Measurements from ENCODE around the gene CITED4.
A peak's percentile ranks its signal among the peaks of the same experiment; 100 is the strongest.
"Not testable (repeated sequence)": the region's sequence is repeated elsewhere in the genome, so short reads cannot be mapped to it uniquely, and the experiment has no call there.

CITED4 gene, protein sequence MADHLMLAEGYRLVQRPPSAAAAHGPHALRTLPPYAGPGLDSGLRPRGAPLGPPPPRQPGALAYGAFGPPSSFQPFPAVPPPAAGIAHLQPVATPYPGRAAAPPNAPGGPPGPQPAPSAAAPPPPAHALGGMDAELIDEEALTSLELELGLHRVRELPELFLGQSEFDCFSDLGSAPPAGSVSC

DNA sequence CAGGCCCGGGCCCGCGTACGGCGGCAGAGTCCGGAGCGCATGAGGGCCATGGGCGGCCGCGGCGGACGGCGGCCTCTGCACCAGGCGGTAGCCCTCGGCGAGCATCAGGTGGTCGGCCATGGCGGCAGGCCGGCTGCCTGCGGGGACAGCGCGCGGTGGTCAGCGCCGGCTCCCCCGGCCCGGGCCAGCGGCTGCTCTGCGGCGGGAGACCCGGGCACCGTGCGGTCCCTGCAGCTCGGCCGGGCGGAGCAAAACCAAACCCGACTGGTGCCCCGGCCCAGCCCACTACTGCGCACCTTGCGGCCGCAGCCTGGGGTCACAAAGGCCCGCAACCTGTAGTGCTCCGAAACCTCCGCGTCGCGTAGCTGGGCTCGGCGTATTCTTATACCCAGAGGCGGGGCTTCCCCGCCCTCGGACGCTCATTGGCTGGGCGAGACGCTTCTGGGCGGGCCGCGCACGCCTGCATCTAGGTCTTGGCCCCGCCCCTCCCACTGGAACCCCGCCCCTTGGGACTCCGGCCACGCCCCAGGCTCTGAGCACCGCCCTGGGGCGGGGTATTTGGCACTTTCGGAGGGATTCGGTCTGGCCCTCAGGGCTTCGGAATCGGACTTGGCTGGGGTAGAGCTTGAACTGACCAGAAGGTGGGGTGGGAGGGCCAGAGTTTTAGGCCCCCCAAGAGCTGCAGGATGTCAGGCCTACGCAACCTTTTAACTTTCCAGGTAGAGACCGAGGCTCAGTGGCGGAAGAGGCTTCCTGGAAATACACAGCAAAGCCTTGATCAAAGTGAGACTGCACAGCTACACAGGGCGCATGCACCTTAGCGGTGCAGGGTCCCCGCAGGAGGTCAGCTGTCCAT is at the start of gene CITED4:
CITED4 (minus strand) TSS at position 356 of the 856 bp plus-strand sequence; CDS start at position 120, 236 bp downstream.
- DNase-seq (ENCODE audit: low read depth in 2 of 2) = peak; percentile 92

DNA sequence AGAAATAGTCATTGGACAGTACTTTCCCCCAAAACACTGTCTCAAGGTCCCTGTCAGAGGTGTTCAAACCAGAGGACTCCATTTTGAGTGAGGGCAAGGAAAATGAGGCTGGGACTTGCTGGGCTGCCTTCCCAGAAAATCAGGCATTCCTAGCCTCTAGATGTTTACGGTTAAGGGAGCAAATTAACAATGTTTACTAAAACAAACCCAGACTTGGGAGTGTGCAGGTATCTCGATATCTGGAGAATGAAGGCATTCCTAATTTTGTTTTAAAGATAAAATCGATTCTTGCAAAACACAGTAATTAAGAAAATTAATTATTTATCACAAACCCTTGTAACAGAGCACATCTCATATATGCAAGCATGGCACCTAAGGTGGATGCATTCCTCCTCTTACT is 48.9 kb upstream of the CITED4 start:
- no peak for DNase-seq (ENCODE audit: low read depth in 2 of 2)

DNA sequence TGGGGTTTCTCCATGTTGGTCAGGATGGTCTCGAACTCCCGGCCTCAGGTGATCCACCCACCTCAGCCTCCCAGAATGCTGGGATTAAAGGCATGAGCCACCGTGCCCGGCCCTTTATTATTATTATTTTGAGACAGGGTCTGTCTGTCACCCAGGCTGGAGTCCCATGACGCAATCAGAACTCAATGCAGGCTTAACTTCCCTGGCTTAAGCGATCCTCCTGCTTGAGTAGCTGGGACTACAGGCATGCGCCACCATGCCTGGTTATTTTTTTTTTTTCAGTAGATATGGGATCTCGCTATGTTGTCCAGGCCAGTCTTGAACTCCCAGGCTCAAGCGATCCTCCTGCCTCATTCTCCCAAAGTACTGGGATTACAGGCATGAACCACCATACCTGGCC is 47.1 kb upstream of the CITED4 start:
- DNase-seq (ENCODE audit: low read depth in 2 of 2) = no peak

DNA sequence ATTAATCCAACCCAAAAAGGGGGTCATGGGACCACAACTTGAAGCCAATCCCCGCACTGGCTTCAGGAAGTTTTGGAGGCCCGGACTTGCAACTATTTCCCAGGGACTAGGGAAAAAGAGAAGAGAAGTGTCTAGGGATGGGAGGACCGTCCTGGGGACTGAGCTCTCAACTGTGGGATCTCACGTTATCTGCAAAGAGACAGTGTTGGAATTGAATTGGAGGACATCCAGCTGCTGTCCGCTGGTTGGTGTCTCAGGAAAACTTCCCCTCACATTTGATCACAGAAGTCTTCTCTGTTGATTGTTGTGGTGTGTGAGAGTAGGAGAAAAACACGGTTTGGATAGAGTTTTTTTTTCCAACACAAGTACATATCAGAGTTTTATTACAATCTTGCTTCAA is 46.2 kb upstream of the CITED4 start:
- DNase-seq (ENCODE audit: low read depth in 2 of 2) = no peak

DNA sequence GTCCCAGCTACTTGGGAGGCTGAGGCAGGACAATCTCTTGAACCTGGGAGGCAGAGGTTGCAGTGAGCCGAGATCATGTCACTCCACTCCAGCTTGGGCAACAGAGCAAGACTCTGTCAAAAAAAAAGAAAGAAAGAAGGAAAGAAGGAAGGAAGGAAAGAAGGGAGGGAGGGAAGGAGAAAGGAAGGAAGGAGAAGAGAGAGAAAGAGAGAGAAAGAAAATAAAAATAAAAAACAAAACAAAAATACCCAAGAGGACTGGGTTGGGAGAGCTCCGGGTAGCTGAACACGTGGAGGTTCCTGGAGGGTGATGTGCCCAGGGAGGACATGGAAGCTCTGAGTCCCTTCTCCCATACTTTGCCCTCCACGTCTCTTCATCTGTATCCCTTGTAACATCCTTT is 45.7 kb upstream of the CITED4 start:
- DNase-seq (ENCODE audit: low read depth in 2 of 2) = no peak

DNA sequence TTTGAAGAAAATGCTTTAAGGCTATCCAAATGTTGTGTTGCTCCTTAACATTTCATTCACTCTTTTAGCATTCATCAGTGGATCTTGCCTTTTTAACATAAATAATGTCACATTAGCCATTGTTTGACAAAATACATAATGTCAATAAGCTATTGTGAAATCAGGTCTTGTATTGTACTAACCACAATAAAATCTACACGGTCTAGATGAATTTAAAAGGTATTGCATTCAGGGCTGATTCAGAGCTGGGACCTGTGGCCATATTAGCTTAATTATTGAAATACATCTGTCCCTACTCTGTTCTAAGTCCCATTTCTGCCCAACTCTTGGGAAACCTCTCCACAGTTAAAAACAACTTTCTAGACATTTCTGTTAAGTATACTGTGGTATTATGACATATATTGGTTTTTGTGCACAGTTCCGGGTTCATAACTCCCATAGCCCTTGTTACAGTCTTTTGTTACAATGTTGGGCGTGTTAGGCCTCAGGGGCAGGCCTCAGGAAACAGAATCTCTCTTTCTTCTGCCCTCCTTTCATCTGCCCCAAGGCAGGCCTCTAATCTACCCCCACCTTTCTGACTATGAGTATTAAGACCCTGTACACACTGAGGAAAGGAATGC is 44.7 kb upstream of the CITED4 start:
- no peak for DNase-seq (ENCODE audit: low read depth in 2 of 2)

DNA sequence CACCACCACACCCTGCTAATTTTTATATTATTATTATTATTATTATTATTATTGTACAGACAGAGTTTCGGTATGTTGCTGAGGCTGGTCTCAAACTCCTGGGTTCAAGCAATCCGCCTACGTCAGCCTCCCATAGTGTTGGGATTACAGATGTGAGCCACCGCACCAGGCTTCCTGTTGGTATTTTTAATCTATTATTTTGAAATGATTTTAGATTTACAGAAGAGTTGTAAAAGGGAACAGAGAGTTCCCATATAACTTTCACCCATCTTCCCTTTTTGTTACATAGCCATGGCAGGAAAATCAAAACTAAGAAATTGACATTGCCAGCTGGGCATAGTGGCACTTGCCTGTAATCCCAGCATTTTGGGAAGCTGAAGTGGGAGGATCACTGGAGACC is 42.9 kb upstream of the CITED4 start:
- DNase-seq (ENCODE audit: low read depth in 2 of 2) = no peak

DNA sequence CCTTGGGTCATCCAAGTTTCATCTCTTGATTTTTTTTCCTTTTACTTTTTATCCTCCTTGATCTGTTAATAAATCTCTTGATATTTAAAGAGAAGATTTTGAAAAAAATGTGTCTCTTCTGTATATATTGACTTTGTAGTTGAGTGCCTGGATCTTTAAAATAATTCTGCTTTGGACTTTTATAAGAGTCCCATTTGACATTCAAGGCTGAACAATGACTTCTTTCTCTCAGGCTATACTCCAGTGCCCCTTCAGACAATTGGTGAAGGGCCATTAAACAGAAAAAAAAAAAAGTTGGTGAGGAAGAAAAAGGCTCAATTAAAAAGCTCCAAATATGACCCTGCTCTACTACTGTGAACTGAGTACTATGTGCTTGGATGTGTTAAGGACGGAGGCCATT is 40.9 kb upstream of the CITED4 start:
- no peak for DNase-seq (ENCODE audit: low read depth in 2 of 2)

DNA sequence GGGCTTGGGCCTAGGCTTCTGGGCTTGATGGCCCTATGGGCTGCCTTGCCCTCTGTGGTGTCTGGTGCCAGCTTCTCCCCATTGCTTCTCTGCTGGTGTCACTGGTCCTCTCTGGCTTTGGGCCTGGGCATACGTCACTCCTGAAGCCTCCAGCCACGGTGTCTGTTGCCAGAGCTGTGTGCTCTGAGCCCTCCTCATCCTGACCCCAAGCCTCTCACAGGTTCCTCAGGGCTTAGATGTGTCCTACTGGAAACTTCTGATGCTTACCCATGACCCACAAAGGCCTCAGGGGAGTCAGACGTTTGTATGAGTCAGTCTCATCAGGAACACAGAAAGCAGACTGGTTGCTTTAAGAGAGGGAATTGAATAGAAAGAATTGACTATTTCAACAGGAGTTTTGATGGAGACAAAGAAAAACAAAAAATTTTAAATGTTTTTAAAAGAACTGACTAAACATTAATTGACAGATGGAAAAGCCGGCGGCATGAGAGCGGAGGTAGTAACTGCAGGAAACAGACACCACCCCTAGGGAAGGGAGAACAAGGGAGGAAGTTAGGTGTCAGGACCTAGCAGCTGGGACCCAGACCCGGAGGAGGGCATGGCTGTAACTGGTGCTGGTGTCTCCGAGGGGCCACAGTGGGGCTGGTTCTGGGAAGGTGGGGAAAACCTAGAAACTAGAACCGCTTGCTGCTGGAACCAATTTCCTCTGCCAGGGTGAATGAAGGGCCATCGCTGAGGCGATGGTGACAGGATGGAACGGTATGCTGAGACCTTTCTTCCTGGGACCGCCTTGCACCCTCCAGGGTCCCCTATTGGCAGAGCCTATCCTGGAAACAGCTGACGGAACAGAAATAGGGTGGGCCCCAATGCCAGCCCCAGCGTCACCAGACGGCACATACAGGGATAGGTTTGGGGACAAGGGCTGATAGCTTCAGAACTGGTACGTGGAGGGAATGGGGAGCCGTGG is 40.0 kb upstream of the CITED4 start:
- DNase-seq (ENCODE audit: low read depth in 2 of 2) = no peak

DNA sequence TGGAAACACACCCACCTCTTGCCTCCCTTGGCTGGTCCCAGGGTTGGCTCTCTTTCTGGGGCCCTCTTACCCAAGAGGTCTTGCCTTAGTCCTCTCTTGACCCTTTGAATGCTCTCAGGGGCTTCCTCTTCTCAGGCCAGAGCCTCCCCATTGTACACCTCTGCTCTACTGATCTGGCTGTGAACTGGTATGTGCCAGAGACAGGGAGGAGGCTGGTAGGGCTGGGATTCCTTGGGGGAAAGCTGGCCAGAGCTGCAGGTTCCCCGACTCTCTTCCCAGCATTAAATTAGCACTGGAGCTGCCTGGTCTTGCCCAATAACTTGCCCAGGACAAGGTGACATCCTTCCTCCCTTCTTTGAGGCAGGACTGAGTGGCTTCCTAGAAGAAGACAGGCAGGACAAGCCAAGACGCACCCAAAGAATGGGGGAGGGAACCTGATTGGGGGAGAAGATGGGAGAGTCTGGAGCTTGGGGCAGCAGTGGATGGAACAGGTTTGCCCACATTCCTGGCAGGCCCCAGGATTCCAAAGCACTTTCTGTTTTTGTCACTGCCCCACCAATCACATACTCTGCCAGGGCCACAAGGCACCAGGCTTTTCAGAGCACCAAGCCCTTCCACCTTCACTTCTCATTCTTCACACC is 37.2 kb upstream of the CITED4 start:
- DNase-seq (ENCODE audit: low read depth in 2 of 2) = no peak

DNA sequence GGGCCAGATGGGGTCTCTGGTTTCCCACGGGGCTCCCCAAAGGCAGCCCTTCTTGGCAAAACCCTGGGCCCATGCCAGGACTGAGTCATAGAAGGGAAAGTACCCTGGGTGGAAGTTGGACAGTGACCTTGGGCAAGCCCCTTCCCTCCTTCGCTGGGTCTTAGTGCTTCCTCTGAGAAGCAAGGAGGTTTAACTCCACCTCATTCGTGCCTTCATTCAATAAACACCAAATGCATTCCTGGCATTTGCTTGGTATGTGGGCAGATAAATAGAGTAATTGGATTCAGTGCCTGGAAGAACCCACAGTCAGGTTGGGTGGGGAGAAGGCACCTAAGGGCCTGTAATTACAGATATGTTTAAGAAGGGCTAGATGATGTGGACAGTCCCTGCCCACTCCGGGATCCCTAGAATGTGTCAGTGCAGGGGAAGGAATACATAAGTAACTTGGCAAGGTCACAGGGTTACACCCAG is 36.3 kb upstream of the CITED4 start:
- no peak for DNase-seq (ENCODE audit: low read depth in 2 of 2)

DNA sequence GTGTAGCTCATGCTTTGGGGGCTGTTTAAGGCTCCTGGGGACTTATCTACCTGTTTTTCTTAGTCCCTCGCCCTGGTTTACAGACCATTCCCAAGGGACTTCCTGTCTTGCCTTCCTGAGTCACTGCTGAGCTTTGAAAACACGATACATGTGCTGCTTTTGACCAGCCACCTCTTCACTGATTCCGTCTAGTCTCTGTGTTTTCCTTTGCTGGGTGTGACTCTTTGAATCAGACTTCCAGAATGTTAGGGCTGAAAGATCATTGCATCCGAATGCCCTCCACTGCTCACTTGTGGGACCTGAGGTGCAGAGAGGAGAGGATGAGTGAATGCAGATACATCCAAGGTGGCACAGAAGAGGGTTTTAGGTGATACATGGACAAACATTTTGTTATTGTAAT is 35.4 kb upstream of the CITED4 start:
- no peak for DNase-seq (ENCODE audit: low read depth in 2 of 2)

DNA sequence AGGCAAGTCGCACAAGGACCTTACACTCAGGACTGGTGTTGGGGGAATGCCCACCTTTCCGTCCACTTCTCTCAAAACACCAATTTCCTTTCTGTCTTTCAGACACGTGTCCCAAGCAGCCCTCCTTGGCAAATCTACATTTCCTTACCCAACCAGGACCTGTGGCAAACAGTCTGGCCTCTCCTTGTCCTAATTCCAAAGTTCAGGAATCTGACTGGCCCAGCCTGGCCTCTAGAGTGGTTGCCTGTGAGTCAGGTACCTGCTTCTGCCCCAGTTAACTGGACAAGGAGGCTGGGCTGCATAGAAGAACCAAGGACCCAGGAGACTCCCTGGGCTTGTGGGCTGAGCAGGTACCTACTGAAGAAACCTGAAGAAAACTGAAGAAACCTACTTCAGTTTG is 34.3 kb upstream of the CITED4 start:
- no peak for DNase-seq (ENCODE audit: low read depth in 2 of 2)

DNA sequence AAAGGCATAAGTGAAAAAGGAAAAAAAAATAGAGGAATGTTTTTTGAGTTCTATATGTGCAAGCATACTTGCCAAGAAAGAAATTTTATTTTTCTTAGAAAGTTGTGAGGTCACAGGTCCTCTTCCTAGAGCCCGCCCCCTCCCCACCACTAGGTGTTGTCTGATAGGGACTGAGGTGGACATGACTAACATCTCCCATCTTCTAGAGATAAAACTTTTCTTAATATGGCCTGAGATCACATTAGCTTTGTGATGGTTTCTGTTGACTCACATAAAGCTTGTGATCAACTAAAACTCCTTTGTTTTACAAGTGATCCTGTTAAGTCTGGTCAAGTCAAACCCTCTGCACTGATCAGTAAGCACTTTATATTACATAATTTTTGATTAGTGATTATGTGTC is 33.4 kb upstream of the CITED4 start:
- DNase-seq (ENCODE audit: low read depth in 2 of 2) = no peak

DNA sequence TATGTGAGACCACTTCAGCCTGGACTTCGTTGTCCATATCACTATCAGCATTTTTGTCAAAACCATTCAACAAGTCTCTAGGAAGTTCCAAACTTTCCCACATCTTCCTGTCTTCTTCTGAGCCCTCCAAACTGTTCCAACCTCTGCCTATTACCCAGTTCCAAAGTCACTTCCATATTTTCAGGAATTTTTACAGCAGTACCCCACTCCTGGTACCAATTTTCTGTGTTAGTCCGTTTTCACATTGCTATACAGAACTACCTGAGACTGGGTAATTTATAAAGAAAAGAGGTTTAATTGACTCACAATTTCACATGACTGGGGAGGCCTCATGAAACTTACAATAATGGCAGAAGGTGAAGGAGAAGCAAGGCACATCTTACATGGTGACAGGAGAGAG is 32.7 kb upstream of the CITED4 start:
- not testable (repeated sequence) for DNase-seq (ENCODE audit: low read depth in 2 of 2)

DNA sequence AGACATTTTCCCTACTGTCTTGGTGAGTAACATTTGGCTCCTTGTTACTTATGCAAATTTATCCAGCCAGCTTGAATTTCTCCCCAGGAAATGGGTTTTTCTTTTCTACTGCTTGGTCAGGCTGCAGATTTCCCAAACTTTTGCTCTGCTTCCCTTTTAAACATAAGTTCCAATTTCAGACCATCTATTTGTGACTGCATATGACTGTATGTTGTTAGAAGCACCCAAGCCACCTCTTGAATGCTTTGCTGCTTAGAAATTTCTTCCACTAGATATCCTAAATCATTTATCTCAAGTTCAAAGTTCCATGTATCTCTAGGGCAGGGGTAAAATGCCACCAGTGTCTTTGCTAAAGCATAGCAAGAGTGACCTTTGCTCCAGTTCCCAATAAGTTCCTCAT is 32.3 kb upstream of the CITED4 start:
- DNase-seq (ENCODE audit: low read depth in 2 of 2) = no peak

DNA sequence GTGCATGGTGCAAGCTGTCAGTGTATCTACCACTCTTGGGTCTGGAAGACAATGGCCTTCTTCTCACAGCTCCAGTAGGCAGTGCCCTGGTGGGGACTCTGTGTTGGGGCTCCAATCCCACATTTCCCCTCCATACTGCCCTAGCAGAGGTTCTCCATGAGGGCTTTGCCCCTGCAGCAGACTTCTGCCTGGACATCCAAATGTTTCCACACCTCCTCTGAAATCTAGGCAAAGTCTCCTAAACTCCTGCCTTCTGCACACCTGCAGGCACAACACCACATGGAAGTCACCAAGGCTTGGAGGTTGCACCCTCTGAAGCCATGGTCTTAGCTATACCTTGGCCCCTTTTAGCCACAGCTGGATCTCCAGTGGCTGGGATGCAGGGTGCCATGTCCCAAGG is 31.8 kb upstream of the CITED4 start:
- DNase-seq (ENCODE audit: low read depth in 2 of 2) = no peak

DNA sequence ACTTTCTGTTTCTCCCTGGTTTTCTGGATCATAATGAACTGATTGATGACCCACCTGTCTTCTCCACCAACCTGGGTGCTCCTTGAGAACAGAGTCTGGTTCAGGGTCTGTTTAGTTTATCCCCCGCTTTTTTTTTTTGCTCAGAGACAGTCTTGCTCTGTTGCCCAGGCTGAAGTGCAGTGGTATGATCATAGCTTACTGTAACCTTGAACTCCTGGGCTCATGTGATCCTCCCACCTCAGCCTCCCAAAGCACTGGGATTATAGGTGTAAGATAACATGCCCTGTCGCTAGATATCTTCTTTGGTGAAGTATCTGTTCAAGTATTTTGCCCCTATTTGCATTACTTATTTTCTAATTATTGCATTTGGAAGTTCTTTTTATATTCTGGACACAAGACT is 30.2 kb upstream of the CITED4 start:
- no peak for DNase-seq (ENCODE audit: low read depth in 2 of 2)

DNA sequence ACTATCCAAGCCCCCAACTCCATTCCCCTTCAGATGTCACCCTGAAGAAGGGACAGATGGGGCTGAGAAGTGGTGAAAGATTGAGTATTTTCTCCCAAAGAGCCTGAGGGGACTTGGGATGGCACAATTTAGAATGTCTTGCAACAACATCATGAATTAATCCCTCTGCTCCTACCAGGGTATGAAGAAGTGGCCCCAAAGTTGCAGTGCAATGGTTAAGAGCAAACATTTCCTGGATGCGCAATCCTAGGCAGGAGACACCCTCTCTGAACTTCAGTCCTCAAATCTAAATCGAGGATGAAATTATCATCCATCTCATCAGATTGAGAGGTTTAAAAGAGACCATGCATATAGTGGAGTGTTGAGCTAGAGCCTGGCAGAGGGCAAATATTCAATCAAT is 28.6 kb upstream of the CITED4 start:
- no peak for DNase-seq (ENCODE audit: low read depth in 2 of 2)

DNA sequence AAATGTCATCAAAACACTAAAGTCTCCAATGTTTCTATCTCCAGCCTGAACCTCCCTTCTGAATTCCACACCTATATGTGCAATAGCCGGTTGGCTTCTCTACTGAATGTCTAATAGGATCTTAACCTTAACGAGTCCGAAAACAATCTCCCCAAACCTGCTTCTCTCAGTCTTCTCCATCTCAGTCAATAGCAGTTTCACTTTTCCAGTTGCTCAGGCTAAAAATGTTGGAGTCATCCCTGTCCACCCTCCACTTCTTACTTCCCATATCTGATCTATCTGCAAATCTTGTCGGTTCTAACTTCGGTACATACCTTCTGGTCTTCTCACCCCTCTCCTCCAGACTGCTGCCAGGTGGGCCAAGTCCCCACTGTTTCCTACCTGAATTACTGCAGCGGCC is 25.5 kb upstream of the CITED4 start:
- DNase-seq (ENCODE audit: low read depth in 2 of 2) = no peak

DNA sequence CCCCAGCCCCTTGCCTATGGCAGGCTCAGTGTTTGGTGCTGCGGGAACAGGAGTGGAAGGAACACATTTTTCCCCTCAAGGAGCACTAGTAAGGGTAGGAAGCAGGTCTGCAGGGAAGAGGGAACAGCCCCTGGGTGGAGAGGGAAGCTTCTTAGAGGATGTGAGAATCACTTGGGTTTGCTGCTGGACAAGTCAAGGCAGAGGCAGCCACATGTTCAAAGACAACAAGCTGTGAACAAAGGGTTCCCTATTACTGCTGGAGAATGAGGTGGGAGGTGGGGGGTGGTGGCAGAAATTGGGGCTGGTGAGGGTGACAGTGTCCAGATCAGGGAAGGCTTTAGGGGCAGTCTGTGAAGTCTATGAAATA is 24.8 kb upstream of the CITED4 start:
- no peak for DNase-seq (ENCODE audit: low read depth in 2 of 2)

All from stimulated activated CD8-positive, alpha-beta memory T cell treated with anti-CD3 and anti-CD28 coated beads, Interleukin-2, amount 100 ng/mL, for 1 hour (primary cell).